Adrenal gland (tissue), 5 donors: ENCODE data around the gene ACVRL1.

ENCODE experiments used
- CTCF ChIP-seq, 6 experiments: fragments of 450-650 bp in 4 of 6; fragments of 200-600 bp in 2 of 6; sonication (generic) in 1 of 6; IDR thresholded peaks; 1 replicate in 5 of 6; 2 replicates in 1 of 6; pipeline versions ENCODE4 v1.5.1 to v1.8.0; 2016 to 2021; ENCODE audit warnings: antibody characterized with exemption in 6 of 6, mild to moderate bottlenecking in 2 of 6, moderate library complexity in 1 of 6
- POLR2A ChIP-seq, 2 donors: fragments of 450-650 bp; IDR thresholded peaks; one replicate each; pipeline ENCODE4 v1.6.1; 2017; ENCODE audit warnings: antibody characterized with exemption in 2 of 2, mild to moderate bottlenecking in 2 of 2, moderate library complexity in 1 of 2
- donor health status: DM: no; HTN: no; CAD: no.

- TF ChIP-seq CTCF (IDR thresholded peaks at IDR 0.05): no peak
- TF ChIP-seq POLR2A (IDR thresholded peaks at IDR 0.05): no peak
Measured at GRCh38 chr12:51971679-51972421, 64.5 kb downstream of the ACVRL1 start.
